Breast epithelium (tissue), 3 donors: ENCODE measurements around the gene FGR.

Experiments used
- CTCF ChIP-seq, 3 donors: fragments of 450-650 bp; IDR thresholded peaks; one replicate each; pipeline ENCODE4 v1.5.1; 2016 to 2017; ENCODE audit warnings: antibody characterized with exemption in 3 of 3, mild to moderate bottlenecking in 3 of 3, moderate library complexity in 3 of 3
- POLR2A ChIP-seq: fragments of 450-650 bp; IDR thresholded peaks from one replicate; pipeline ENCODE4 v1.6.1; 2016; ENCODE audit warnings: antibody characterized with exemption, mild to moderate bottlenecking, moderate library complexity
- POLR2AphosphoS5 ChIP-seq, 3 donors: sonication (generic); formaldehyde crosslinking; IDR thresholded peaks; one replicate each; pipeline ENCODE4 v1.6.1; 2017; ENCODE audit warnings: antibody characterized with exemption in 3 of 3

GRCh38 chr1:27684176-27684575 is 49.2 kb upstream of the FGR start:
- TF ChIP-seq POLR2A, result no peak
- no peak for TF ChIP-seq POLR2AphosphoS5 (IDR thresholded peaks at IDR 0.05)
- TF ChIP-seq CTCF (IDR thresholded peaks at IDR 0.05), result no peak
